Fibroblast of skin of left quadriceps (primary cell): ENCODE measurements around the gene CNTN2.
A peak's percentile ranks its signal among the peaks of the same experiment; 100 is the strongest.

Source experiments
- DNase-seq, 2 experiments: peaks; one replicate each; pipeline ENCODE4 v3.0.0-alpha.2; 2013; ENCODE audit warnings: low read depth in 2 of 2

CNTN2 gene

GRCh38 chr1:205042911-205043806 is at the start of gene CNTN2:
Gene CNTN2, plus strand, starts transcription at chr1:205043212. Its CDS starts 9,974 bp downstream, at chr1:205053186.
- no peak for DNase-seq

GRCh38 chr1:204994086-204994862 is 48.7 kb upstream of the CNTN2 start:
- DNase-seq: no peak

- DNase-seq: no peak
Observed at GRCh38 chr1:204996981-204997380, 46.0 kb upstream of the CNTN2 start.

GRCh38 chr1:204997591-204998355 is 45.2 kb upstream of the CNTN2 start:
- DNase-seq: no peak

GRCh38 chr1:205001162-205001561 is 41.9 kb upstream of the CNTN2 start:
- DNase-seq: no peak

- DNase-seq: no peak
Observed at GRCh38 chr1:205002705-205003104, 40.3 kb upstream of the CNTN2 start.

- no peak for DNase-seq
Observed at GRCh38 chr1:205003358-205004131, 39.5 kb upstream of the CNTN2 start.

GRCh38 chr1:205004351-205004750 is 38.7 kb upstream of the CNTN2 start:
- no peak for DNase-seq

- DNase-seq: no peak
Observed at GRCh38 chr1:205008896-205009295, 34.1 kb upstream of the CNTN2 start.

GRCh38 chr1:205009670-205010069 is 33.3 kb upstream of the CNTN2 start:
- DNase-seq: no peak

- no peak for DNase-seq
Observed at GRCh38 chr1:205012391-205013140, 30.4 kb upstream of the CNTN2 start.

- DNase-seq: peak; percentile 11 to 18
Observed at GRCh38 chr1:205013683-205014367, 29.2 kb upstream of the CNTN2 start.

GRCh38 chr1:205014783-205015182 is 28.2 kb upstream of the CNTN2 start:
- no peak for DNase-seq

- DNase-seq: no peak
Observed at GRCh38 chr1:205015241-205015640, 27.8 kb upstream of the CNTN2 start.

GRCh38 chr1:205016075-205016474 is 26.9 kb upstream of the CNTN2 start:
- DNase-seq: no peak

GRCh38 chr1:205016584-205016983 is 26.4 kb upstream of the CNTN2 start:
- no peak for DNase-seq

GRCh38 chr1:205017001-205017400 is 26.0 kb upstream of the CNTN2 start:
- no peak for DNase-seq

- no peak for DNase-seq
Observed at GRCh38 chr1:205017766-205018165, 25.2 kb upstream of the CNTN2 start.

- no peak for DNase-seq
Observed at GRCh38 chr1:205018381-205018780, 24.6 kb upstream of the CNTN2 start.

GRCh38 chr1:205020466-205020865 is 22.5 kb upstream of the CNTN2 start:
- DNase-seq: no peak
